HEK293 (cell line): ENCODE results near the gene MYH1.

Experiments used
- CTCF ChIA-PET: fragments of 350-600 bp; formaldehyde crosslinking; extraction: SDS; loops from one replicate; lab custom pipeline; 2021; ENCODE audit warnings: antibody characterized with exemption; lab: Yijun Ruan, JAX
- POLR2A ChIA-PET: fragments of 300-600 bp; formaldehyde crosslinking; extraction: SDS; loops from one replicate; lab custom pipeline; 2020; ENCODE audit warnings: antibody characterized with exemption, inconsistent platforms; lab: Yijun Ruan, JAX
- H3K27ac ChIP-seq: fragments of 200-500 bp; sonication (Bioruptor generic); 2 replicates; pipeline ENCODE4 v1.5.1; 2014; ENCODE audit warnings: low read depth, low read length, control low read depth, inconsistent platforms; ENCODE audit errors: extremely low read depth
- H3K36me3 ChIP-seq, 2 experiments: fragments of 200-500 bp in 1 of 2; sonication (Bioruptor generic) in 1 of 2; 1 replicate in 1 of 2; 2 replicates in 1 of 2; pipeline ENCODE4 v1.5.1; 2014 to 2017; ENCODE audit warnings: inconsistent platforms in 2 of 2, low read length in 2 of 2; ENCODE audit not compliant: control insufficient read depth in 2 of 2, insufficient read depth in 1 of 2
- H3K4me1 ChIP-seq: fragments of 200-500 bp; sonication (Bioruptor generic); 2 replicates; pipeline ENCODE4 v1.5.1; 2014; ENCODE audit warnings: mild to moderate bottlenecking, low read length, inconsistent platforms; ENCODE audit not compliant: control insufficient read depth, insufficient read depth
- H3K4me3 ChIP-seq: 2 replicates; pipeline ENCODE4 v1.5.1; 2011; ENCODE audit warnings: low read depth, mild to moderate bottlenecking, control low read depth, low read length, moderate library complexity
- H3K9me3 ChIP-seq: fragments of 200-500 bp; sonication (Bioruptor generic); 2 replicates; pipeline ENCODE4 v1.5.1; 2014; ENCODE audit warnings: low read depth, low read length, inconsistent platforms; ENCODE audit not compliant: control insufficient read depth, insufficient read depth
- REST ChIP-seq: fragments of 450-650 bp; formaldehyde crosslinking; IDR thresholded peaks from 2 replicates; pipeline ENCODE4 v1.5.1; 2016; ENCODE audit warnings: missing biosample characterization, missing genetic modification characterization
- ZFP41 ChIP-seq: fragments of 450-650 bp; formaldehyde crosslinking; IDR thresholded peaks from 2 replicates; pipeline ENCODE4 v1.5.1; 2016; ENCODE audit warnings: missing biosample characterization, missing genetic modification characterization, borderline replicate concordance
- ZNF121 ChIP-seq: fragments of 450-650 bp; formaldehyde crosslinking; IDR thresholded peaks from 2 replicates; pipeline ENCODE4 v1.5.1; 2016; ENCODE audit warnings: missing biosample characterization, missing genetic modification characterization
- ZNF157 ChIP-seq: fragments of 450-650 bp; formaldehyde crosslinking; IDR thresholded peaks from 2 replicates; pipeline ENCODE4 v1.5.1; 2016; ENCODE audit warnings: missing biosample characterization, missing genetic modification characterization
- ZNF223 ChIP-seq: fragments of 450-650 bp; formaldehyde crosslinking; IDR thresholded peaks from 2 replicates; pipeline ENCODE4 v1.5.1; 2016; ENCODE audit warnings: missing biosample characterization, missing genetic modification characterization
- ZNF248 ChIP-seq: fragments of 450-650 bp; formaldehyde crosslinking; IDR thresholded peaks from 2 replicates; pipeline ENCODE4 v1.5.1; 2017; ENCODE audit warnings: missing biosample characterization, missing genetic modification characterization
- ZNF26 ChIP-seq: fragments of 450-650 bp; formaldehyde crosslinking; IDR thresholded peaks from 2 replicates; pipeline ENCODE4 v1.5.1; 2016; ENCODE audit warnings: missing biosample characterization, missing genetic modification characterization
- ZNF274 ChIP-seq, 2 experiments: fragments of 200-500 bp in 1 of 2; fragments of 450-650 bp in 1 of 2; sonication (Bioruptor generic) in 1 of 2; formaldehyde crosslinking in 1 of 2; IDR thresholded peaks; 2 replicates each; pipeline versions ENCODE4 v1.5.1 to v1.6.1; 2014 to 2016; ENCODE audit warnings: borderline replicate concordance in 1 of 2, inconsistent platforms in 1 of 2, low read length in 1 of 2, missing biosample characterization in 1 of 2, missing genetic modification characterization in 1 of 2
- ZNF404 ChIP-seq: fragments of 450-650 bp; formaldehyde crosslinking; IDR thresholded peaks from 2 replicates; pipeline ENCODE4 v1.5.1; 2017; ENCODE audit warnings: missing biosample characterization, missing genetic modification characterization
- ZNF501 ChIP-seq: fragments of 450-650 bp; formaldehyde crosslinking; IDR thresholded peaks from 2 replicates; pipeline ENCODE4 v1.5.1; 2016; ENCODE audit warnings: missing biosample characterization, missing genetic modification characterization
- ZNF513 ChIP-seq: fragments of 450-650 bp; IDR thresholded peaks from 2 replicates; pipeline ENCODE4 v1.5.1; 2018; ENCODE audit warnings: missing biosample characterization, missing genetic modification characterization
- ZNF558 ChIP-seq: fragments of 450-650 bp; formaldehyde crosslinking; IDR thresholded peaks from 2 replicates; pipeline ENCODE4 v1.5.1; 2016; ENCODE audit warnings: missing biosample characterization, missing genetic modification characterization
- ZNF677 ChIP-seq: fragments of 450-650 bp; IDR thresholded peaks from 2 replicates; pipeline ENCODE4 v1.5.0; 2018; ENCODE audit warnings: missing biosample characterization, mild to moderate bottlenecking, missing genetic modification characterization, moderate library complexity
- ZNF777 ChIP-seq: fragments of 450-650 bp; formaldehyde crosslinking; IDR thresholded peaks from 2 replicates; pipeline ENCODE4 v1.5.1; 2017; ENCODE audit warnings: missing biosample characterization, missing genetic modification characterization, borderline replicate concordance
- ZNF791 ChIP-seq: fragments of 450-650 bp; formaldehyde crosslinking; IDR thresholded peaks from 2 replicates; pipeline ENCODE4 v1.5.1; 2016; ENCODE audit warnings: missing biosample characterization, missing genetic modification characterization

Gene MYH1

GRCh38 chr17:10512856-10513255 is 5.5 kb downstream of the MYH1 start:
- no peaks in the 10 kb centered on the region for H3K4me1 ChIP-seq
- CTCF ChIA-PET, result interaction anchor here (0.8 kb wide), 1 partner anchor 185 kb away, joined by 3 read pairs; no protein-coding TSS in a partner anchor
- H3K9me3 ChIP-seq, result no peaks in the 10 kb centered on the region
- POLR2A ChIA-PET, result no interaction called here
- no peak overlapping the region for H3K27ac ChIP-seq
- no peaks in the 10 kb centered on the region for H3K36me3 ChIP-seq
- no peak overlapping the region for H3K4me3 ChIP-seq
- TF ChIP-seq ZNF777 (tag by site-specific recombination), result no peak
- TF ChIP-seq ZNF157, result no peak
- no peak for TF ChIP-seq ZNF513 (tag by site-specific recombination)
- no peak for TF ChIP-seq ZFP41 (tag by site-specific recombination)
- no peak for TF ChIP-seq ZNF404 (tag by site-specific recombination)
- TF ChIP-seq ZNF274 (IDR thresholded peaks at IDR 0.05; ENCODE audit: low read length), result no peak
- TF ChIP-seq ZNF274 (tag by site-specific recombination; IDR thresholded peaks at IDR 0.05; ENCODE audit: borderline replicate concordance), result no peak
- TF ChIP-seq ZNF791 (tag by site-specific recombination), result no peak
- no peak for TF ChIP-seq ZNF558 (tag by site-specific recombination)
- no peak for TF ChIP-seq REST (tag by site-specific recombination)
- no peak for TF ChIP-seq ZNF26 (tag by site-specific recombination)
- TF ChIP-seq ZNF248 (tag by site-specific recombination), result no peak
- no peak for TF ChIP-seq ZNF121 (tag by site-specific recombination)

GRCh38 chr17:10499950-10500349 is 18.4 kb downstream of the MYH1 start:
- CTCF ChIA-PET, result no interaction called here
- H3K27ac ChIP-seq, result no peak overlapping the region
- no peaks in the 10 kb centered on the region for H3K4me1 ChIP-seq
- TF ChIP-seq ZNF223 (no peak), ZNF677 (tag by site-specific recombination) (no peak), ZNF26 (tag by site-specific recombination) (no peak), ZNF501 (tag by site-specific recombination) (no peak)
- TF ChIP-seq, all 188 proteins: peak for 0
- POLR2A ChIA-PET, result no interaction called here
- no peaks in the 10 kb centered on the region for H3K36me3 ChIP-seq
- no peaks in the 10 kb centered on the region for H3K9me3 ChIP-seq
- H3K4me3 ChIP-seq, result no peak overlapping the region
